LNCaP clone FGC (cell line): ENCODE data around the gene BCAS4.
"Not testable (repeated sequence)": the region's sequence is repeated elsewhere in the genome, so short reads cannot be mapped to it uniquely, and the experiment has no call there.

Experiments
- DNase-seq: peaks from one replicate; pipeline ENCODE4 v3.0.0-alpha.2; 2011; ENCODE audit warnings: low read depth
- H3K4me3 ChIP-seq: 2 replicates; pipeline ENCODE4 v1.5.1; 2011; ENCODE audit warnings: mild to moderate bottlenecking, low read depth, low read length, control low read depth
- TF ChIP-seq, protein P1 (sequence below): IDR thresholded peaks from 2 replicates; pipeline ENCODE4 v1.5.1; 2012; ENCODE audit warnings: mild to moderate bottlenecking; ENCODE audit not compliant: control insufficient read depth, insufficient read depth; ENCODE audit errors: extremely low read depth

Gene BCAS4

DNA sequence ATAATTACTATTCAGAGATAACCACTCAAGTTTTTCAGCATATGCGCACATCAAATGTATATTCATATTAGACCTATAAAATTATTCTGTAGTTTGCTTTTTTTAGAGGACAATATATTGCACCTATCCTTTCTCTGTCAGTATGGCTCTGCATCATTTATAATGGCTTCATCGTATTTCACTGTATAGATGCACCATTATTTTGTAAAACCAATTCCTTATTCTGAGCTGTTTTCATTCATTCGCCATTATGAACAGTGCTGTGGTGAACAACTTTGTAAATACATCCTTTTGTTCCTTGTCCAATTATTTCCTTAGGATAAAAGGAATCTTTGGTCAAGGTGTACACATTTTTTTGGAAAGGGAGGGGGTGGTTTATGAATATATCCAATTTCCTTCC lies 29.2 kb upstream of the BCAS4 start:
- no peak overlapping the region for H3K4me3 ChIP-seq
- TF ChIP-seq, protein P1, sequence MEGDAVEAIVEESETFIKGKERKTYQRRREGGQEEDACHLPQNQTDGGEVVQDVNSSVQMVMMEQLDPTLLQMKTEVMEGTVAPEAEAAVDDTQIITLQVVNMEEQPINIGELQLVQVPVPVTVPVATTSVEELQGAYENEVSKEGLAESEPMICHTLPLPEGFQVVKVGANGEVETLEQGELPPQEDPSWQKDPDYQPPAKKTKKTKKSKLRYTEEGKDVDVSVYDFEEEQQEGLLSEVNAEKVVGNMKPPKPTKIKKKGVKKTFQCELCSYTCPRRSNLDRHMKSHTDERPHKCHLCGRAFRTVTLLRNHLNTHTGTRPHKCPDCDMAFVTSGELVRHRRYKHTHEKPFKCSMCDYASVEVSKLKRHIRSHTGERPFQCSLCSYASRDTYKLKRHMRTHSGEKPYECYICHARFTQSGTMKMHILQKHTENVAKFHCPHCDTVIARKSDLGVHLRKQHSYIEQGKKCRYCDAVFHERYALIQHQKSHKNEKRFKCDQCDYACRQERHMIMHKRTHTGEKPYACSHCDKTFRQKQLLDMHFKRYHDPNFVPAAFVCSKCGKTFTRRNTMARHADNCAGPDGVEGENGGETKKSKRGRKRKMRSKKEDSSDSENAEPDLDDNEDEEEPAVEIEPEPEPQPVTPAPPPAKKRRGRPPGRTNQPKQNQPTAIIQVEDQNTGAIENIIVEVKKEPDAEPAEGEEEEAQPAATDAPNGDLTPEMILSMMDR = no peak
- no peak for DNase-seq

DNA sequence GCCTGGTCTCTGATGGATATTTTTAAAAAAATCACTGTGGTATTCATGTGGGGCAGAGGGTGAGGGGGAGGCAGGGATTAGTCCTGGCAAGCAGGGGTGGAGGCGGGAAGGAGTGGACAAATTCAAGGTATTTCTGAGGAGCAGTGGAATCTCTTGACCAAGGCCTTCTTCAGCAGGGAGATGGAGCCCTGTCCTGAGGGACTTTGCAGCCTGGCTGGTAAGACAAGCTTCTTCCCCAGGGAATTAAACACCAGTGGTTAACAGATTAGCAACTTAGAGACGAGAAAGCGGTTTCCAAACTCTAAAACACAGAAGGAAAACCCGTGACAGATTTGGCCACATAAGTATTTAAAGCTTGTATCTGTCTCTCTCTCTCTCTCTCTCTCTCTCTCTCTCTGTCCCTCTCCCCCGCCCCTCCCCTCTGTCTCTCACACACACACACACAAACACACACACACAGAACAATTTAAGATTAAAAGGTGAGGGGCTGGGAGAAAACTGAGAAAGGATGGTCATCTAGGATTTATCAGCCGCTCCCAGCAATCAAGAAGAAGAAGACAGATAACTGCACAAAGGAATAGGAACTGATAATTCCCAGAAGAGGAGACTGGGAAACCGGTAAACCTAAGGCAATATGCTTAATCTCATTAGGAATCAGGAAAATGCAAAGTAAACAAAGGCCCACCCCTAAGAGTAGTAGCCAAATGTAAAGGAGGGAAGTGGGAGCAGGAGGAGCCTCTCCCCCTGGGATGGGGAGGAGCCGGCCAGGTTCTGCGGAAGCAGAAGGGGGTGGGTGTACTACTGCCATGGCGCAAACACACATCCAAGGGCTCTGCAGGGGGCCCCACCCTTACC lies 27.7 kb upstream of the BCAS4 start:
- not testable (repeated sequence) for DNase-seq, H3K4me3 ChIP-seq

DNA sequence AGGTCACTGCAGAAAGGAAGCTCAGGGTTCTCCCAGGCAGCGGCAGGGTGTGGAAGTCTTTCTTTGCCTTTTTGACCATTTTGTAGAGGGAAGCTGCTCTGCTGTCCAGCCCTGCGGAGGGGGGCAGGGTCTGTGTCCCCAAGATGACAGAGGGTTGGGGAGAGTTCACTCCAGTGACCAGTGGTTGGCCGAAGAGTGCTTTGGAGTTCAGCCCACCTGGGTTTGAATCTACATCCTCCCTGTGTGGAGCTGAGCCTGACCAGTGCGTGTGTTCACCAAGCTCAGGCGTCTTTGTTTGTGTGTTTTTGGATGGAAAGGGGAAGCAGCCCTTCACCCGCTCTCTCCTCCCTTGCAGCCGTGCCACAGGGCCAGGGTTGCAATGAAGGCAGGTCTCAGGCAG lies 25.9 kb upstream of the BCAS4 start:
- not testable (repeated sequence) for H3K4me3 ChIP-seq, DNase-seq

DNA sequence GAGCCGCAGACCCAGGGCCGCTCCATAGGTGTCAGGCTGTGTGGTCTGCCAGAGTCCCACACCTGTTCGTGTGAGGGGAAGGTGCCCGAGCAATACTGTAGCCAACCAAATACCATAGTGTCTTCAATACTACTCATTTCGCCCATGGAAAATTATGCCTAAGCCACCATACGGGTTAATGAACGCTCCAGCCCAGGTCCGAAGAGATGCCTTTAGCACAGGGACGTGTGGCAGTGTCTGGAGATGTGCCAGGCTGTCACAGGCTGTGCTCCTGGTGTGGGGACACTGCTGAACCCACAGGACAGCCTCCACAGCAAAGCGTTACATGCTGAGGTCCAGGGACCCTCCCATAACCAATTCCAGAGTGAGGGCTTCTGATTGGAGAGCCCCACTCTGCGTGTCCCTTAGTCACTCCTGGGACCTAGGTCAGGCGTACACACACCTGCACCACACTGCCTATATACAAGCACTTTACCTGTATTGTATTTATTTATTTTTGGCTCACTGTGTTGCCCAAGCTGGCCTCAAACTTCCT lies 25.2 kb upstream of the BCAS4 start:
- not testable (repeated sequence) for H3K4me3 ChIP-seq, DNase-seq

DNA sequence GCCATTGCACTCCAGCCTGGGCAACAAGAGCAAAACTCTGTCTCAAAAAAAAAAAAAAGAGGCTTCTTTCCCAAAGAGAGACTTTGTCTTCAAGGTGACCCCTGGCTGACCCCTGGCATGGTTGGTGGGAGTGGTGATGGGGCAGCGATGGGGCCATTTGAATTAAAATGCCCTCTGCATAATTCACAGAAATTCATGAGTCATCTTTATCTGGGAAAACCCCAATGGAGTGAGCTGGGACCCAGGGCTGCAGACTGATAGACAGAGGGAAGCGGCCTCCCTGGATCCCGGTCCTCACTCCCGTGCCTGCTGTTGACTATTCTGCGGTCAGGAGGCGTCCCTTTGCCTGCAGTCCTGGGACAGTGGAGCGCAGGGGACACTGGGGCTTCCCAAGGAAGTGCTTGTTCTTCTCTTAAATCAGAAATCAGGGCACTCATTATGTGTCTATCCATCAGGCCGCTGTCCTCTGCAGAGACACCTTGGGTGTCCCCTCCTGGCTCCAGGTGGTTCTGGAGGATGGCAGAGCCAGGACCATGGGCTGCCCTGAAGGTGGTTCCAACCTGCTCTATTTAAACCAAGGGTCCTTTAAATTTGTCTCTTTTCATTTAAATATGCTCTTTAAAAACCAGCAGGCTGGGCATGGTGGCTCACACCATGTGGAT lies 23.3 kb upstream of the BCAS4 start:
- not testable (repeated sequence) for H3K4me3 ChIP-seq, DNase-seq

DNA sequence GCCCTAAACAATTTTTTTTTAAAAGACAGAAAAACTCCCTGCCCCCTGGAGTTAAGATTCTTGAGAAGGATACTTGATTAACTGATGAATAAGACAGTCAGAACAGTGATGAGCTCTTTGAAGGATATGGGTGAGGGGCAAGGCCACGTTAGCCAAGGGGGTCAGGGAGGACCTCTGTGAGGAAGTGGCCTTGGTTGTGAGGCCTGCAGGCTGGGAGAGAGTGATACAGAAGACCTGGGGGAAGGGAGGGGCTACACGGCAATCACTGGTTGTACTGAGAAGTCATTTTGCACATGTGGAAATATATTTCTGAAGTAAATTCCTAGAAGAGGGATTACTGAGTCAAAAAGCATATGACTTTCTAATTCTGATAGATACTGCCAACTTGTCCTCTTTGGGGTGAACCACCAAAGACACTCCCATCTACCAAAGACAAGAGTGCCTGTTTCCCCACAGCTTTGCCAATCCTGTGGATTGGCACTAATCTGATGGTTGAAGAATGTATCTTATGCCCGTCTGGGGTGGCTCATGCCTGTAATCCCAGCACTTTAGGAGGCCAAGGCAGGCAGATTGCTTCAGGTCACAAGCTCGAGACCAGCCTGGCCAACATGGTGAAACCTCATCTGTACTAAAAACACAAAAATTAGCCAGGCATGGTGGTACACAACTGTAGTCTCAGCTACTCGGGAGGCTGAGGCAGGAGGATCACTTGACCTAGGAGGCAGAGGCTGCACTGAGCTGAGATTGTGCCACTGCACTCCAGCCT lies 22.3 kb upstream of the BCAS4 start:
- DNase-seq = no peak
- TF ChIP-seq, protein P1 = no peak

DNA sequence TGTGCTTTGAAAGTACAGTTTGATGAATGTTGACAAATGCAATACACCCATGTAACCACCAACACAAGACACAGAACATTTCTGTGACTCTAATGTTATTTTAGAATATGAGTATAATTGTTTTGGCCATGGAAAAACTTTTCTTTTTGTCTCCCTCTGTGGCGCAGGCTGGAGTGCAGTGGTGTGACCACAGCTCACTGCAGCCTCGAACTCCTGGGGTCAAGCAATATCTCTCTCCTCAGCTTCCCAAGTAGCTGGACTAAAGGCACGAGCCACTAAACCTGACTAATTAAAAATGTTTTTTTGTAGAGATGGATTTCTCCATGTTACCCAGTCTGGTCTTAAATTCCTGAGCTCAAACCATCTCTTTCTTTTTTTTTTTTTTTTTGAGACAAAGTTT lies 20.3 kb upstream of the BCAS4 start:
- no peak for DNase-seq
- TF ChIP-seq, protein P1 = no peak

More for the DNA sequence above, 22.3 kb upstream of the BCAS4 start:
- H3K4me3 ChIP-seq = no peak overlapping the region

DNA sequence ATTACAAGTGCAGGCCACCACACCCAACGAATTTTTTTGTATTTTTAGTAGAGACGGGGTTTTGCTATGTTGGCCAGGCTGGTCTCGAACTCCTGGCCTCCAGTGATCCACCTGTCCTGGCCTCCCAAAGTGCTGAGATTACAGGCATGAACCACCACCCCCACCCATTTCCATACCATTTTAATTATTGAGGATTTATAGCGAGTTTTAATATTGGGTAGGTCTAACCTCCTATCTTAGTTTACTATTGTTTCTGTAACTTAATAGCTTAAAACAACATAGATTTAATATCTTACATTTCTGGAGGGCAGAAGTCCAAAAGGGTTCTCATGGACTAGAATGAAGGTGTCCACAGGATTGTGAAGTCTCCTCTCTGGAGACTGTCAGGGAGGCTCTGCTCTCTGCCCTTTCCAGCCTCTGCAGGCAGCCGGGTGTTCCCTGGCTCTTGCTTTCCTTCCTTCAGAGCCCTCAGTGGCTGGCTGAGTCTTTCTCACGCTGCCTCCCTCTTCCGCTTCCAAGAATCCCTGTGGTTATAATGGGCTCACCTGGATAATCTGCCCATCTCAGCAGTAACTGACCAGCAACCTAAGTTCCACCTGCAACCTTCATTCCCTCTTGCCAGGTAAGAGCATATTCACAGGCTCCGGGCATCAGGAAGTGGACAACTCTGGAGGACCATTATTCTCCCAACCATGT lies 18.6 kb upstream of the BCAS4 start:
- DNase-seq = no peak
- H3K4me3 ChIP-seq = no peak overlapping the region
- TF ChIP-seq, protein P1 = no peak

More for the DNA sequence above, 20.3 kb upstream of the BCAS4 start:
- no peak overlapping the region for H3K4me3 ChIP-seq
